Kidney epithelial cell (primary cell): ENCODE results near the gene ASPSCR1. TPM values are rescaled to one million over a fixed set of nuclear protein-coding genes. Genes with fewer than 3 reads are reported as not detected.

Experiments used
- DNase-seq: peaks from one replicate; pipeline ENCODE4 v3.0.0-alpha.2; 2010; ENCODE audit warnings: low read depth
- H3K27me3 ChIP-seq: 2 replicates; pipeline ENCODE4 v1.6.0; 2011; ENCODE audit warnings: low read length; ENCODE audit not compliant: control insufficient read depth, insufficient read depth
- H3K36me3 ChIP-seq: 2 replicates; pipeline ENCODE4 v1.5.1; 2011; ENCODE audit warnings: low read length; ENCODE audit not compliant: control insufficient read depth, insufficient read depth
- H3K4me3 ChIP-seq: 2 replicates; pipeline ENCODE4 v1.5.1; 2011; ENCODE audit warnings: low read depth, mild to moderate bottlenecking, control low read depth, low read length
- CTCF ChIP-seq: IDR thresholded peaks from 2 replicates; pipeline ENCODE4 v1.5.1; 2011; ENCODE audit warnings: mild to moderate bottlenecking, moderate library complexity, low read length, control low read depth, inconsistent platforms; ENCODE audit not compliant: insufficient read depth, poor library complexity, severe bottlenecking
- total RNA-seq: library from RNA; depleted of rRNA; stranded (reverse); fragments of >200 nt; gene quantifications from 2 replicates; pipeline ENCODE4 v1.2.3, GENCODE V29; 2015

ASPSCR1 gene
- total RNA-seq, 1 donor from 2014 or later: 19.5 TPM

- Histone ChIP-seq H3K27me3 (no peaks in the 10 kb centered on the region), H3K4me3 (no peak overlapping the region), H3K36me3 (peaks cover 2% of the 10 kb centered on the region)
- no peak for DNase-seq
- no peak for TF ChIP-seq CTCF
Measured at GRCh38 chr17:82054351-82055022, 77.1 kb downstream of the ASPSCR1 start.

- Histone ChIP-seq H3K36me3 (no peaks in the 10 kb centered on the region), H3K27me3 (no peaks in the 10 kb centered on the region), H3K4me3 (no peak overlapping the region)
- DNase-seq: no peak
- TF ChIP-seq CTCF: no peak
Measured at GRCh38 chr17:82055023-82055964, 77.9 kb downstream of the ASPSCR1 start.

- no peak for TF ChIP-seq CTCF
- no peaks in the 10 kb centered on the region for H3K36me3 ChIP-seq
- DNase-seq: no peak
- no peak overlapping the region for H3K4me3 ChIP-seq
- H3K27me3 ChIP-seq: no peaks in the 10 kb centered on the region
Measured at GRCh38 chr17:82055965-82056728, 78.7 kb downstream of the ASPSCR1 start.

GRCh38 chr17:82056729-82057621 is 79.5 kb downstream of the ASPSCR1 start:
- no peak for TF ChIP-seq CTCF
- Histone ChIP-seq H3K36me3 (no peaks in the 10 kb centered on the region), H3K4me3 (no peak overlapping the region), H3K27me3 (no peaks in the 10 kb centered on the region)
- no peak for DNase-seq

- Histone ChIP-seq H3K27me3 (no peaks in the 10 kb centered on the region), H3K4me3 (no peak overlapping the region), H3K36me3 (no peaks in the 10 kb centered on the region)
- no peak for TF ChIP-seq CTCF
- no peak for DNase-seq
Measured at GRCh38 chr17:82058230-82058854, 80.9 kb downstream of the ASPSCR1 start.
